Nephron progenitor cell (in vitro differentiated cells): ENCODE data around the gene EIF4A3.

Experiments
- DNase-seq: peaks from one replicate; pipeline ENCODE4 v3.0.0; 2021
- H3K27ac Mint-ChIP-seq: 2 replicates; pipeline ENCODE4 v1.8.0; 2021; ENCODE audit warnings: mild to moderate bottlenecking, moderate library complexity, mixed read lengths
- H3K27me3 Mint-ChIP-seq: 2 replicates; pipeline ENCODE4 v1.8.0; 2021; ENCODE audit warnings: mild to moderate bottlenecking, low read depth, mixed read lengths; ENCODE audit not compliant: poor library complexity
- H3K36me3 Mint-ChIP-seq: 2 replicates; pipeline ENCODE4 v1.8.0; 2021; ENCODE audit warnings: low read depth, mixed read lengths
- H3K4me1 Mint-ChIP-seq: 2 replicates; pipeline ENCODE4 v1.8.0; 2021; ENCODE audit warnings: mixed read lengths
- H3K4me3 Mint-ChIP-seq: 2 replicates; pipeline ENCODE4 v1.8.0; 2021; ENCODE audit warnings: mild to moderate bottlenecking, moderate library complexity, mixed read lengths
- H3K9me3 Mint-ChIP-seq: 2 replicates; pipeline ENCODE4 v1.8.0; 2021; ENCODE audit warnings: mild to moderate bottlenecking, moderate library complexity, mixed read lengths
- CTCF ChIP-seq: fragments of 200-600 bp; sonication (generic); IDR thresholded peaks from 2 replicates; pipeline ENCODE4 v1.5.0; 2021; ENCODE audit warnings: antibody characterized with exemption

The EIF4A3 gene

GRCh38 chr17:80111702-80112470 is 35.0 kb downstream of the EIF4A3 start:
- no peak for DNase-seq
- Mint-ChIP-seq H3K4me1 (peaks cover 15% of the 10 kb centered on the region), H3K4me3 (no peak overlapping the region), H3K27me3 (no peaks in the 10 kb centered on the region), H3K36me3 (peaks cover 31% of the 10 kb centered on the region), H3K9me3 (peaks cover 26% of the 10 kb centered on the region), H3K27ac (no peak overlapping the region)
- no peak for TF ChIP-seq CTCF

GRCh38 chr17:80110927-80111701 is 35.8 kb downstream of the EIF4A3 start:
- TF ChIP-seq CTCF: no peak
- no peak for DNase-seq
- no peak overlapping the region for H3K27ac Mint-ChIP-seq
- H3K36me3 Mint-ChIP-seq: peaks cover 25% of the 10 kb centered on the region
- H3K4me3 Mint-ChIP-seq: no peak overlapping the region
- H3K4me1 Mint-ChIP-seq: peaks cover 14% of the 10 kb centered on the region
- no peaks in the 10 kb centered on the region for H3K27me3 Mint-ChIP-seq
- H3K9me3 Mint-ChIP-seq: peaks cover 25% of the 10 kb centered on the region

- DNase-seq: no peak
- Mint-ChIP-seq H3K4me3 (no peak overlapping the region), H3K27me3 (peaks cover 3% of the 10 kb centered on the region), H3K27ac (no peak overlapping the region), H3K9me3 (peaks cover 18% of the 10 kb centered on the region), H3K36me3 (peaks cover 19% of the 10 kb centered on the region), H3K4me1 (peaks cover 21% of the 10 kb centered on the region)
- no peak for TF ChIP-seq CTCF
Observed at GRCh38 chr17:80110447-80110812, 36.5 kb downstream of the EIF4A3 start.

- Mint-ChIP-seq H3K27me3 (peaks cover 3% of the 10 kb centered on the region), H3K9me3 (peaks cover 12% of the 10 kb centered on the region)
Observed at GRCh38 chr17:80109713-80110446, 37.0 kb downstream of the EIF4A3 start.

GRCh38 chr17:80109066-80109660 is 37.8 kb downstream of the EIF4A3 start:
- Mint-ChIP-seq H3K27ac (no peak overlapping the region), H3K4me1 (peaks cover 30% of the 10 kb centered on the region), H3K27me3 (peaks cover 3% of the 10 kb centered on the region), H3K4me3 (no peak overlapping the region), H3K36me3 (peaks cover 6% of the 10 kb centered on the region), H3K9me3 (peaks cover 5% of the 10 kb centered on the region)
- no peak for TF ChIP-seq CTCF
- no peak for DNase-seq

More at GRCh38 chr17:80109713-80110446, 37.0 kb downstream of the EIF4A3 start:
- H3K27ac Mint-ChIP-seq: no peak overlapping the region
- peaks cover 13% of the 10 kb centered on the region for H3K36me3 Mint-ChIP-seq
- DNase-seq: no peak
- peaks cover 23% of the 10 kb centered on the region for H3K4me1 Mint-ChIP-seq
- H3K4me3 Mint-ChIP-seq: no peak overlapping the region
- no peak for TF ChIP-seq CTCF
